ENCODE results near the gene TMEM196.

TMEM196 gene

DNA sequence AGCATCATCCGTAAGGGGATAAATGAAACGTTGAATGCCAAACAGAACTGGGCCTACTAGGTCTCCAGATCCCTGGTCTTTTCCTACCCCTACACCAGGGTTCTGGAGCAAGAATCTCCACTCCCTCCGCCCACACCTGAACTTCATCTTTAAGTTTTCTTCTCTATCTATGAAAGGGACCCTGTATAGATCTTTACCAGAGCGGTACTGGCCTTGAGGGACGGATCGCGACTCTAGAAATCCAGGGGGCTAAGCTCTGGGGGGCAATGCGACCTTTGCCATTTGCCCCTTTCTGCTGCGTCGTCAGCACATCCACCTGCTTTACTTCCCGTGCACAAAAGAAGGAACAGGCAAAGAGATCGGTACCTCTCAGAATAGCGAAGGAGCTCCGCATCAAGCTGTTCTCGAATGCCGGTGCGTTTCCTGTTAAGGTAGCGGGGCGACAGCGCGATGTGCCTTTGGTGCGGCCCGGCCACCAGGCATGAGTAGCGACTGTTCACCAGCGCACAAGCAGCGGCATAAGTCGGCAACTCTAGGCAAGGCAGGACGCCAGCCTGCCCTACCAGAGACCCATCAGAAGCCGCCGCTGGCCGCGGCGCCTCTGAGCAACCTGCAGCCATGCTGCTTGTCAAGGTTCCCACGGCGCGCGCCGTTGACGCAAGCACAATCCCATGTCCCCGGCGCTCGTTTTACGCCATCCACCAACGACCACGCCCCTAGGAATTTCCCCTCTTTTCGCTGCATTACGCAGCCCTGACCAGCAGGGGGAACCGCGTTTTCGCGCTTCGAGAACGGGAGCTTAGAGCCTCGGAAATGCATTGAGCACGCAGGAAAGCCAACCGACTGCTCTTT is 64.8 kb downstream of the TMEM196 start, which contains the start of gene POLR1F:
TSS of gene POLR1F (minus strand) at position 641 of the 852 bp plus-strand sequence. CDS start at position 620, 21 bp downstream.
- peak within 1 kb of the TSS; percentile 93 for H3K4me3 ChIP-seq (ENCODE audit: insufficient read length, low read depth)
- no peaks in the 10 kb centered on the region for H3K4me1 ChIP-seq (ENCODE audit: insufficient read depth, insufficient read length)
- peaks cover 2% of the 10 kb centered on the region; the same call in 1 of the 2 replicates for H3K9me3 ChIP-seq (ENCODE audit: insufficient read depth, low read length)
- DNase-seq (ENCODE audit: low read depth, low spot score), result peak; percentile 99
- TF ChIP-seq YY1 (IDR thresholded peaks at IDR 0.05; ENCODE audit: insufficient read depth, insufficient read length) (peak; percentile 83), ZNF274 (IDR thresholded peaks at IDR 0.05; ENCODE audit: low read depth, low read length) (no peak), SUZ12 (IDR thresholded peaks at IDR 0.05; ENCODE audit: extremely low read depth, insufficient read depth, insufficient read length) (no peak)
- H3K9ac ChIP-seq (ENCODE audit: insufficient read length, low read depth), result peak within 1 kb of the TSS; percentile 89
- H3K36me3 ChIP-seq (ENCODE audit: insufficient read depth, insufficient read length, low read length), result peaks cover 7% of the 10 kb centered on the region
- no peaks in the 10 kb centered on the region for H3K27me3 ChIP-seq (ENCODE audit: insufficient read depth, insufficient read length)

DNA sequence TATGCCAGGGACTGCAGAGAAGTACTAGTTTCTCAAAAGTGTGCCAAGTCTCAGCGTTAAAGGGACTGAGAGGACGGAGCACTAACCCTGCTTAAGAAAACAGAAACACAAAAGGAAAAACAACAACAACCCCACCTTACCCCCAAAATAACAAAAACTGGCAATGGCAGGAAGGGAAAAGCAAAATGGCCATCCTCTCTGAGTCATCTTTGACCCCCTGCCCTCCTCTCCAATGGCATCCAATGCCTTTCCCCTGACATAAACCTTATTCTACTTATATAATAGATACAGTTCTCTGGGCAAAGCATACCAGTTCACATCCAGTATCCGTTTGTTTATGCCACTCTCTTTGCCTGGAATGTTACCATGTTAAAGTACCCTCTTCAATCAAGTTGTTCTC is 66.2 kb downstream of the TMEM196 start:
- TF ChIP-seq ZNF274 (IDR thresholded peaks at IDR 0.05; ENCODE audit: low read depth, low read length), result no peak
- TF ChIP-seq YY1 (IDR thresholded peaks at IDR 0.05; ENCODE audit: insufficient read depth, insufficient read length), result no peak
- no peak for TF ChIP-seq SUZ12 (IDR thresholded peaks at IDR 0.05; ENCODE audit: extremely low read depth, insufficient read depth, insufficient read length)
- H3K27me3 ChIP-seq (ENCODE audit: insufficient read depth, insufficient read length), result no peaks in the 10 kb centered on the region
- H3K9ac ChIP-seq (ENCODE audit: insufficient read length, low read depth), result no peak overlapping the region
- no peaks in the 10 kb centered on the region for H3K4me1 ChIP-seq (ENCODE audit: insufficient read depth, insufficient read length)
- peaks cover 17% of the 10 kb centered on the region for H3K36me3 ChIP-seq (ENCODE audit: insufficient read depth, insufficient read length, low read length)
- H3K4me3 ChIP-seq (ENCODE audit: insufficient read length, low read depth), result no peak overlapping the region
- no peak for DNase-seq (ENCODE audit: low read depth, low spot score)
- peaks cover 11% of the 10 kb centered on the region for H3K9me3 ChIP-seq (ENCODE audit: insufficient read depth, low read length)

DNA sequence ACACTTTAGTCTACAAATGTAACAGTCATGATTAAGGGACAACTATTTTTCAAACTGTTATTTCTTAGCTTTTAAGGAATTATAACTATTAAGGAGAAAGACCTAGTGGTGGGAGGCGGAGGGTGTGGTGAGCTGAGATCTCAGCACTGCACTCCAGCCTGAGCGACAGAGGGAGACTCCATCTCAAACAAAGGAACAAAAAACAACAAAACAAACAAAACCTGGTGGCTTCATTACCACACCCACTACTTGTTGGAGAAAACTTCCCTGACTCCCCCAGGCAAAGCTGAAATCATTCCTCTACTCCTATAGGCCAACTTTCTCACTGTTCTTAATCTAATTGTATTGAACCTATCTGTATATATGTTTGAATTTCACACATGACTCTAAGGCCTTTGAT is 67.8 kb downstream of the TMEM196 start:
- Histone ChIP-seq H3K9me3 (ENCODE audit: insufficient read depth, low read length) (peaks cover 11% of the 10 kb centered on the region), H3K4me1 (ENCODE audit: insufficient read depth, insufficient read length) (no peaks in the 10 kb centered on the region), H3K4me3 (ENCODE audit: insufficient read length, low read depth) (no peak overlapping the region), H3K36me3 (ENCODE audit: insufficient read depth, insufficient read length, low read length) (peaks cover 28% of the 10 kb centered on the region), H3K9ac (ENCODE audit: insufficient read length, low read depth) (no peak overlapping the region), H3K27me3 (ENCODE audit: insufficient read depth, insufficient read length) (no peaks in the 10 kb centered on the region)
- TF ChIP-seq YY1 (IDR thresholded peaks at IDR 0.05; ENCODE audit: insufficient read depth, insufficient read length) (no peak), SUZ12 (IDR thresholded peaks at IDR 0.05; ENCODE audit: extremely low read depth, insufficient read depth, insufficient read length) (no peak), ZNF274 (IDR thresholded peaks at IDR 0.05; ENCODE audit: low read depth, low read length) (no peak)
- no peak for DNase-seq (ENCODE audit: low read depth, low spot score)

DNA sequence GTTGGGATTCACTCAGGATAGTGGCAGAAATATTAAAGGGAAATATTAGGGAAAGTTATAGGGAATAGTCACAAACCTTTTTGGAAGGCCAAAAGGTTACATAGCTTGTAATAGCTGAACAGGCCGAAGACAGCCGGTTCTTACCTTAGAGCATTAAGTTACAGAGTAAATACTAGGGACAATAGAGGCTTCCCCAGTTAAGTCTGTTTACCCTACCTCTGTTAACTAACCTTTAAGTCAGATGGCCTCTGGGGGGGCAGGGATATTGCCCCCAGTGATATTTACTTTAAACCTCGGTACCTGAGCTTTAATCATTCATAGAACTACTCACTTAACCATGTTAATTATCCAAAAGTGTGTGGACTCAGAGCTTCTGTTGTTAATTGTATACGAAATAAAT is 71.9 kb downstream of the TMEM196 start:
- no peak for TF ChIP-seq ZNF274 (IDR thresholded peaks at IDR 0.05; ENCODE audit: low read depth, low read length)
- TF ChIP-seq YY1 (IDR thresholded peaks at IDR 0.05; ENCODE audit: insufficient read depth, insufficient read length), result no peak
- TF ChIP-seq SUZ12 (IDR thresholded peaks at IDR 0.05; ENCODE audit: extremely low read depth, insufficient read depth, insufficient read length), result no peak
- Histone ChIP-seq H3K4me3 (ENCODE audit: insufficient read length, low read depth) (no peak overlapping the region), H3K9me3 (ENCODE audit: insufficient read depth, low read length) (peaks cover 11% of the 10 kb centered on the region), H3K4me1 (ENCODE audit: insufficient read depth, insufficient read length) (no peaks in the 10 kb centered on the region), H3K9ac (ENCODE audit: insufficient read length, low read depth) (no peak overlapping the region), H3K36me3 (ENCODE audit: insufficient read depth, insufficient read length, low read length) (peaks cover 58% of the 10 kb centered on the region), H3K27me3 (ENCODE audit: insufficient read depth, insufficient read length) (no peaks in the 10 kb centered on the region)
- DNase-seq (ENCODE audit: low read depth, low spot score), result no peak

DNA sequence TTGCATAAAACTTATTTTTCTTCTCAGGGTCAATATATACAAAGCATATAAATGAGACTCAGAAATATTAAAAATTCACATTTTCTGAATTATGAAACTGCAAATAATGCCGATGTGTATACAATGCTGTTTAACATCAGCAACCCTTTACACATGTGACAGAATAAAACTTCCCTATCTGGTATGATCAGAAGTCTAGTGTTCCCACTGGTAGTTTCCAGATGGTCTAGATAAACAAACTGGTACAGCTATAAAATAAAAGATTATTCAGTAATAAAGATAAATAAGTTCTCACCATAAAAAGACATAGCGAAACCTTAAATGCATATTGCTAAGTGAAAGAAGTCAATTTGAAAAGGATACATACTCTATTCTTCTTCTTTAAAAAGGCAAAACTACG is 72.5 kb downstream of the TMEM196 start:
- Histone ChIP-seq H3K4me3 (ENCODE audit: insufficient read length, low read depth) (no peak overlapping the region), H3K36me3 (ENCODE audit: insufficient read depth, insufficient read length, low read length) (peaks cover 61% of the 10 kb centered on the region), H3K27me3 (ENCODE audit: insufficient read depth, insufficient read length) (no peaks in the 10 kb centered on the region), H3K9ac (ENCODE audit: insufficient read length, low read depth) (no peak overlapping the region), H3K9me3 (ENCODE audit: insufficient read depth, low read length) (peaks cover 11% of the 10 kb centered on the region), H3K4me1 (ENCODE audit: insufficient read depth, insufficient read length) (no peaks in the 10 kb centered on the region)
- no peak for DNase-seq (ENCODE audit: low read depth, low spot score)
- TF ChIP-seq SUZ12 (IDR thresholded peaks at IDR 0.05; ENCODE audit: extremely low read depth, insufficient read depth, insufficient read length), result no peak
- no peak for TF ChIP-seq YY1 (IDR thresholded peaks at IDR 0.05; ENCODE audit: insufficient read depth, insufficient read length)
- no peak for TF ChIP-seq ZNF274 (IDR thresholded peaks at IDR 0.05; ENCODE audit: low read depth, low read length)

DNA sequence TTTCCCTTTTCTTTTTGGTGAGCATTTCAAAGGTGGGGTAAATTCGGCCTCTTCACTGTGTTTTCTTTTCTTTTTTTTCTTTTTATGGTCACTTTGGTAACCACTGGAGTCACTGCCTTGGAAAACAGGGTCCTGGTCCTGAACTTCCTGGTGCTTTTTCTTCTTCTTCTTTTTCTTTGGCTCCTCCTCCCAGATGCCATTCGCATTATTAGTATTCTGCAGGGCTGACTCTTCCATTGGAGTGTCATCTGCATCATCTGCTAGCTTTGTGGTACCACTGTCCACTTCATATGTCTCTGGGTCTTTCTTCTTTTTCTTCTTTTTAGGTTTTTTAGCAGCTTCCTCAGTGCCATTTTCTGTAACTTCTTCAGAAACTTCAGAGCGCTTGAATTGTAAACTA is 75.1 kb downstream of the TMEM196 start:
- no peak overlapping the region for H3K9ac ChIP-seq (ENCODE audit: insufficient read length, low read depth)

DNA sequence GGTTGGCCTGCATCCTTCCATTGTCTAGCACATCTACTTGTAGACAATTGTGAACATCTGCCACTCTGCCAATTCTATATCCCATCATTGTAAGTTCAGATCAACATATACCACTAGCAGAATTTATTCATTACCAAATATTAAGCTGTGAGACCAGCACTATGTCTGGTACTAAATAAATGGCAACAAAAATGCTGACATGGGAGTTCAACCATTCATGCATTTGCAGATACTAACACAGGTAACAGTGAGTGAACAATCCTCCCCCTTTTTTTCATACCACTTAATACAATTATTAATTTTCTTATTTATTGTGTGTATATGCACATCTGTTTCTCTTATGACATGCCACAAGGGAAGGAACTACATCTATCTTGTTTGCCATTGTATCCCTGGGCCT is 76.5 kb downstream of the TMEM196 start:
- H3K36me3 ChIP-seq (ENCODE audit: insufficient read depth, insufficient read length, low read length), result peaks cover 43% of the 10 kb centered on the region

More for the DNA sequence above, 75.1 kb downstream of the TMEM196 start:
- peaks cover 54% of the 10 kb centered on the region for H3K36me3 ChIP-seq (ENCODE audit: insufficient read depth, insufficient read length, low read length)
- no peak overlapping the region for H3K4me3 ChIP-seq (ENCODE audit: insufficient read length, low read depth)
- TF ChIP-seq SUZ12 (IDR thresholded peaks at IDR 0.05; ENCODE audit: extremely low read depth, insufficient read depth, insufficient read length), result no peak
- TF ChIP-seq YY1 (IDR thresholded peaks at IDR 0.05; ENCODE audit: insufficient read depth, insufficient read length), result no peak
- no peak for TF ChIP-seq ZNF274 (IDR thresholded peaks at IDR 0.05; ENCODE audit: low read depth, low read length)
- peaks cover 14% of the 10 kb centered on the region; the same call in 1 of the 2 replicates for H3K9me3 ChIP-seq (ENCODE audit: insufficient read depth, low read length)
- H3K27me3 ChIP-seq (ENCODE audit: insufficient read depth, insufficient read length), result no peaks in the 10 kb centered on the region
- H3K4me1 ChIP-seq (ENCODE audit: insufficient read depth, insufficient read length), result no peaks in the 10 kb centered on the region
- DNase-seq (ENCODE audit: low read depth, low spot score), result no peak

More for the DNA sequence above, 76.5 kb downstream of the TMEM196 start:
- no peak overlapping the region for H3K9ac ChIP-seq (ENCODE audit: insufficient read length, low read depth)
- peaks cover 21% of the 10 kb centered on the region for H3K9me3 ChIP-seq (ENCODE audit: insufficient read depth, low read length)
- no peaks in the 10 kb centered on the region for H3K27me3 ChIP-seq (ENCODE audit: insufficient read depth, insufficient read length)
- no peaks in the 10 kb centered on the region for H3K4me1 ChIP-seq (ENCODE audit: insufficient read depth, insufficient read length)
- no peak for DNase-seq (ENCODE audit: low read depth, low spot score)
- H3K4me3 ChIP-seq (ENCODE audit: insufficient read length, low read depth), result no peak overlapping the region
- TF ChIP-seq ZNF274 (IDR thresholded peaks at IDR 0.05; ENCODE audit: low read depth, low read length) (no peak), YY1 (IDR thresholded peaks at IDR 0.05; ENCODE audit: insufficient read depth, insufficient read length) (no peak), SUZ12 (IDR thresholded peaks at IDR 0.05; ENCODE audit: extremely low read depth, insufficient read depth, insufficient read length) (no peak)

Measured in NT2/D1 (cell line).